Embryonic facial prominence (tissue), 1 donor: ENCODE results near the gene KATNB1.

Source experiments
- DNase-seq: peaks from one replicate; pipeline ENCODE4 v3.0.0-alpha.2; 2016; ENCODE audit errors: extremely low spot score

KATNB1 gene

DNA sequence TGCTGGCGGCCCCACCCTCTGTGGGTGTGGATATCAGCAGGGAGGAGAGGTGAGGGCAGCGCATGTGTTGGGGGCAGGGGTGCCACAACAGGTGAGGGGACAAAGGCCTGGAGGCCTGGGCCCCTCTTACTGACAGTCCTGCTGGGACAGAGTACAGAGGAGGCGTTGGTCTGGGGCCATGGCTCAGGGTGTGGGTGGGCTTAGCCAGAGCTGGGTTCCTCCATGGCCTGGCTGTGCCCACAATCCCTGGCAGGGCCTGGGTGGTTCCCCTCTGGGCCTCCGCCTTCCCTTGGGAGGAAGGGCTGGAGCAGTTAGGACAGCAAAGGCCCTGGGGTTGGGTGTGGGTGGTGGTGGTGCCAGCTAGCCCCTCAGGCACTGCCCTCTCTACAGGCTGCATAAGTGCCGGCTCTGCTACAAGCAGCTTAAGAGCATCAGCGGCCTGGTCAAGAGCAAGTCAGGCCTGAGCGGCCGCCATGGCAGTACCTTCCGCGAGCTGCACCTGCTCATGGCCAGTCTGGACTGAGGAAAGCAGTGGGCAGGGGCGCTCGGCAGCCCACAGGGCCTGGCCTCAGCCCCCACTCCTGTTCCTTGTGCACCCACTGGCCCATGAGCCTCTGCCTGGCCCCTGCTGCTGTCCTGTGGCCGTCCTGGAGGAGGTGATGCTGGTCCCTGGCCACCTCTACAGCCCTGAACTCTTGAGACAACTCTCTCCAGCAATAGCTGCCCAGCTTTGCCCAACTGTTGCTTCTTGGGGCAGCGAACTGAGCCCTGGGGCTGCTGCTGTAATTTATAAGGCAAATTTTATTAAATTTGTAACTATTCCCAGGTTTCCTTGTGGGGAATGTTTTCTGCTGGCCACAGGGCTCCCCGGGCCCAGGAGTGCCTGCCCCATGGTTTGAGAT lies 21.1 kb downstream of the KATNB1 start:
- no peak for DNase-seq

GRCh38 chr16:57757326-57757786 lies 21.8 kb downstream of the KATNB1 start:
- DNase-seq = no peak

DNA sequence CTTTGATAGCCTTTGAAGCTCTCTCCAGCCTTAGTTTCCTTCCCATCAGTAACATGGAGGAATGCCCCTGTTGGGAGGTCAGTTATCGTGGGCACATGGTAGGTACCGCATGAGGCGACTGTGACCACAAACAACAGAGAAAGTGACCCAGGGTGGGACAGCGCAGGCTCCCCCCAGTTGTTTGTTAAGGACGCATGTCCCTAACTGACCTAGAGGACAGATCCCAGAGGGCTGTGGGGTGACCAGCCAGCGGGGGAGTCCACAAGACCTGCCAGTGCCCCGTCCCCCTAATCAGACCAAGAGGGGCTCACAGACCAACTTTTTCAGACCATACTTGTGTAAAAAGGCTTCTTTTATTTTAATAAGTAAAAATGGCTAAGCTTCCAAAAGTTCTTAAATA lies 22.3 kb downstream of the KATNB1 start:
- DNase-seq = no peak

DNA sequence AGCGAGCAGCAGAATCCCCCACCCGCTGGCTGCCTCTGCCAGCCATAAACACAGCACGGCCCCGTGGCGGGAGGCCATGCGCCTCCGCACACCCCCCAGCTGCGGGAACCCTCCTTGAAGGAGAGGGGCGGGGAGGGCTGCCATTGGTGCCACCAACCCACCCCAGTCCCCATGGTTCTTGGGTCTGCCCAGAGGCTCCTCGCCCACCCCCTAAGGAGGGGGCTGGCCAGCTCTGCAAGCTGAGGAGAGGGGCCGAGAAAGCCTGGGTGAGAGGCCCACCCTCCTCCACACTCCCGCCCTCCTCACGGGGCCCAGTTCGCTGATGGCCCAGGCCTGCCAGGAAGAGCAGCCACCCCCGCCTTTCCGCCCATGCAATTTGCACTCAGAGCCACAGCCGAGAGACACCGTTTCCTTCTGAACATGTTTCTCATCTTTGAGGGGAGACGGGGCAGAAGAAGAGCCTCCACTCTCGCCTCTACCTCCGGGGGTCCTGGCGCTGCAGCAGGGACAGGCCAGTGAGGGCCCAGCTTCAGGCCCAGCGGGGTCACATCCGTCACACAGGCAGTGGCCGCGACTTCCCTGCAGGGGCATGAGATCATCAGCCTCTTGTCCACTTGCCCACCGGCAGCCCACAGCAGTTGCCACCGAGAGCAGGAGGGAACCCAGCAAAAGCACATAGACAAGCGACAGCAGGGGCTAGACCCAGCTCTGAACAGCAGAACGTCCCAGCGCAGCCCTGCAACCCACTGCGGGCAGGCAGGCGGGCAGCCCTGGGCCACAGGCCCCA lies 23.0 kb downstream of the KATNB1 start:
- no peak for DNase-seq

- DNase-seq = no peak
Measured at GRCh38 chr16:57759131-57759530, 23.6 kb downstream of the KATNB1 start.

- DNase-seq = no peak
Measured at GRCh38 chr16:57759541-57760356, 24.2 kb downstream of the KATNB1 start.

DNA sequence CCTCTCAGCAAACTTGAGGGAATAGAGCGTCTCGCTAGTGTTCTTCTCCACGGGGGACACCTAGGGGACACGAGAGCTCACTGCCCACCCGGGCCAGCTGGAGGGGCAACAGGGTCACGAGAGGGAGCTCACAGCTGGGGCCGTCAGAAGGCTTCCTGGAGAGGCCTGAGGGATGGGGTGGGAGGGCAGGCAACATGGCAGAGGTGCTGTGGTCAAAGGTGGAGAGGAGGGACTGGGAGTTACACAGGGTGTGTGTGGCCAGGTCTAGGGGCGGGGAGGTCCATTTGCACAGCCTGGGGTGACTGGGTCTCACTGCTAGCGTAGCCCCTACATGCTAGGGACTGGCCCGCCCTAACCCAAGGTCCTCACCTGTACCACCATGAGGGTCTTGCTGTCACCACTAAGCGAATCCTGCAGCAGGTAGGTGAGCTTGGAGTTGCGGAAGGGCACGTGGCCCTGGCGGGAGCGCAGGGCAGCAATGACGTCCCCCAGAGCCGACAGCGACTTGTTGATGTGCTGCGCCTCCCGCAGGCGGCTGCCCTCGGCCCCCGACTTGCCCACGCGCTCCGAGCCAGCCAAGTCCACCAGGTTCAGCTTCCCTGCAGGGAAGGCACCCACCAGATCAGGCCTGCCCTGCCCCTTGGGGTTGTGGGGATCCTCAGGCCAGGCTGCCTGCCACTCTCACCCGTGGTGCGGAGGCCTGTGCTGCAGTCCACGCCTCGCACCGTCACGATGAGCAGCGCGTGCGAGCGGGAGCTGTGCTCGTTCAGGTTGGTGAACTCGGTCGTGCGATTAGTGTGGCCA lies 25.0 kb downstream of the KATNB1 start:
- DNase-seq = no peak

GRCh38 chr16:57761301-57761700 lies 25.7 kb downstream of the KATNB1 start:
- no peak for DNase-seq

GRCh38 chr16:57761957-57762356 lies 26.4 kb downstream of the KATNB1 start:
- DNase-seq = no peak

- no peak for DNase-seq
Measured at GRCh38 chr16:57762365-57763040, 26.9 kb downstream of the KATNB1 start.

- DNase-seq = no peak
Measured at GRCh38 chr16:57763285-57764005, 27.9 kb downstream of the KATNB1 start.

DNA sequence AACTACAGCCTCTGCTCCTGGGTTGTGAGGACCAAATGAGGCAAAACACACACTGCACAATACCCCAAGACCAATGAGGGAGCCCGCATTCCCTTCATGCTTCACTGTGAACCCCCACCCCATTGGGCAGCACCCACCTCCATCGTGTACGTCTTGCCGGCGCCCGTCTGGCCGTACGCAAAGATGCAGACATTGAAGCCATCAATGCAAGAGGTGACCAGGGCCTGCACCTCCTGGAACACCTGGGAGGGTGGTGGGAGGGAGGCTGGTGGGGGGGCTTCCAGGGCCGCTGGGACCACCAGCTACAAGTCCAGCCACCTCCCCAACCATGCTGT lies 28.4 kb downstream of the KATNB1 start:
- DNase-seq = no peak

DNA sequence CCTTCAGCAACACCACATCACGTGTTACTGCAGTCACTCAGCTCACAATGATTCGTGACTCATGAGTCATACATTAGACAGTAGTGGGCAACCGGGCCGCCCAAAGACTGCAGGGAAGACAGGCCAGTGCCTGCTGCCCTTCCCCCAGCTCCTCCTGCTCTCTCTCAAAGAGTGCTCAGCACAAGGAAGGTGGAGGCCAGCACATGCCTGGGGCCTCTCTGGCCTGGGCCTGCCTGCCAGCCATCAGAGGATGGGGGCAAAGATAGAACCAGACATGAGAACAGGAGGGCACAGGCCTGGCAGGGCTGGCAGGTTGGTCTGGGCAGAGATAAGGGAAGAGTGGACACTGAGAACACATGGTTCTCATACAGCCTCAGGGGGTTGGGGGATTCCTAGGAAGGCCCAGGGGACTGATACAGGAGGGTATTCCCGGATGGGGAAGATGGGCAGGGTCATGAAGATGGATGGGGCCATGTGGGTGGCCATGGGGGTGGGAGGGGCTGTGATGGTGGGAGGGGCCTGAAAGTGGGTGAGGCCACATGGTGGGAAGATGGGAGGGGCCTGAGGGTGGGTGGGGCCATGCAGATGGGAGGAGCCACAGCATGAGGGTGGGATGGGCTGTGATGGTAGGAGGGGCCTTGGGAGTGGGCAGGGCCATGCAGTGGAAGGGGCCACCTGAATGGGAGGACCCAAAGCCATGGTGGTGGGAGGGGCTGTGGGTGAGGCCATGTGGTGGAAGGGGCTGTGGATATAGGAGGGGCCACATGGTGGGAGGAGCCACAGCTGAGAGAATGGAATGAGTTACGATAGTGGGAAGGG lies 29.0 kb downstream of the KATNB1 start:
- no peak for DNase-seq

GRCh38 chr16:57765160-57765728 lies 29.7 kb downstream of the KATNB1 start:
- DNase-seq = no peak

- DNase-seq = no peak
Measured at GRCh38 chr16:57766714-57767348, 31.3 kb downstream of the KATNB1 start.

DNA sequence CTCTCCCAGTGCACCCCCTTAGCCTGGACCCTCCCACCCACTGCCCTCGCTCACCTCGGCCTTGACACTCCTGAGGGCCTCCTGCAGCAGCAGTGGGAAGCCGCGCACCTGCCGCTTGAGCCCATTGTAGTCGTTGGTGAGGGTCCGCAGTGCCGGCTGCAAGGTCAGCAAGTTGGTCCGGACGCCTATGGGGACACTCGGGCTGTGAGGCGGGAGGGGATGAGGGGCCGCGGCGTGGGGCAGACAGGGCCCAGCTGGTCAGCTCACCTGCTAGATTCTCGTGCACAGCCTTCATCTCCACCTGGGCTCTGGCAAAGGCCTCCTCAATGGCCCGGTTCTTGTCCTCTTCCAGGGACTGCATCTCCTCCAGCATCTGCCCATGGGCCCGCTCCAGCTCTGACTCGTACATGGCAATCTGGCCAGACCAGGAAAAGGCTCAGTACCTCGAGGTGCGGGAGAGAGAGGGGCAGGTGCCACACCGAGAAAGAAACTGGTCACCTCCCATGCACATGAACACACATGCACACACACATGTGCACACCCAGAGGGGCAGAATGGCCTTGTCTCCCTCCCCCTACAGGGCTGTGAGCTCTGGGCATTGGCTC lies 34.1 kb downstream of the KATNB1 start:
- no peak for DNase-seq

- no peak for DNase-seq
Measured at GRCh38 chr16:57770361-57770760, 34.8 kb downstream of the KATNB1 start.
